Measurements from ENCODE around the gene PRKAG3.

Gene PRKAG3

GRCh38 chr2:218831378-218831990 lies at the start of gene PRKAG3:
Gene PRKAG3, minus strand, starts transcription at chr2:218831803.
- no peak for DNase-seq
- in situ Hi-C loops (cut with MboI; ENCODE audit: low pct_unique_long_range_greater_than_20kb, low sequenced_read_pairs), result no loop called here

DNA sequence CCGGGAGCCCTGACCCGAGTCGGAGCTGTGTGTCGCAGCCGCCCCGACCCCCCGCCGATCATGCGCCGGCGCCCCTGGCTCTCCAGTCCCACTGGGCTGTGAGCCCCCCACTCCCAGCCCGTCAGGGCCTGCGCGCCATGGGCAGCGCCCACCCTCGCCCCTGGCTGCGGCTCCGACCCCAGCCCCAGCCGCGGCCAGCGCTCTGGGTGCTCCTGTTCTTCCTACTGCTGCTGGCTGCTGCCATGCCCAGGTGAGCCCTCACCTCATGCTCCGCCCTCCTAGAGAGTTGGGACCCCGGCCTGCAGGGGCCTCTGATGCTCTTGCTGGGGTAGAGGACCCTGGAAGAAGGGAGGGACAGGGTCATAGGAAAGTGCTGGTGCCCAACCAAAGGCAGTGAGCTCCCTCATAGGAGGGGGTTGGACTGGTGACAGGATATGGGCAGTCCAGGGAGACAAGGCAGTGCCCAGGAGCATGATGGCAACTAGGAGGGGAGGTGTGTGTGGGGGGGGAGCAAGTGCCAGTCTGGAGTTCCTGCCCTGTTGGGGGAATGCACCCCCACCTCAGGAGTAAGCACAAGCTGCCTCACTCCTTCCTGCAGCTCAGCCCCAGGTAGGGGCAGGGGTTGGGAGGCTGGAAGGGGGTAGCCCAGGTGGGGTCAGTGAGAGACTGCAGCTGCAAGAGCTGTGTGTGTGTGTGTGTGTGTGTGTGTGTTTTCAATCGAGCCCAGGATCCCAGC lies 49.4 kb upstream of the PRKAG3 start:
- no peak for DNase-seq
- in situ Hi-C loops (cut with MboI; ENCODE audit: low pct_unique_long_range_greater_than_20kb, low sequenced_read_pairs), result no loop called here

DNA sequence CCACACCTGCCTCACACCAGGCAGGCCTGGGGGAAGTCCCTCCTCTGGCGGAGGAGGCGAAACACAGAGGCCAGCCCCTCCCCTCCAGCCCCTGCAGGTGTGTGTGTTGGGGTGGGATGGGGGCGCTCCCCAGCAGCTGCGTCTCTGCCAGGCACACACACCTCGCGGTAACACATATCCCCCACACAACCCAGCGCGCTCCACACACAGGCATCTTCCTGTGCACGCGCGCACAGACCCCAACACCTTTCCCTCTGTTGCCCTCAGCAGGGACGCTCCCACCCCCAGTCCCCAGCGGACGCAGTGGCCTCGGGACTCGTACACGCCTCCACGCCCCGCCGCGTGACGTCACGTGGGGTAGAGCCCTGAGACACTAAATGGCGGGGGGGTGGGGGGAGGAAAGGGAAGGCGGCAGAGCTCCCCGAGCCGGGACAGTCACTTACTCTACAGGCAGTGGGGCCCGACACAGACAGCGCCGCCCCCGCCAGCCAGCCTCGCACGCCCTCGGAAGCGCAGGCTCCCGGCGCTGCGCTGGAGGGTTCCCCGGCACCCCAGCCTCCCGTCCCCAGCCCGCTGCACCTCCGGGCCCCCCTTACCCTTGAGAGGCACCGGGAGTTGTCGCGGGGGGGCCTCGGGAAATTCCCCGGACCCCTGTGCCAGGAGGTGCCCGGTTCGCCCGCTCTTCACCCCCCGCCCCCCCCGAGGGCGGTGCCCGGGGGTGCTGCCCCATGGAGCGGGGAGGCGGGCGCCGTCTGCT lies 48.7 kb upstream of the PRKAG3 start, which contains the start of gene WNT10A:
TSS of gene WNT10A (plus strand) at position 751 of the 757 bp plus-strand sequence. CDS start 144 bp downstream, outside the sequence.
- no peak for DNase-seq

GRCh38 chr2:218879776-218880101 lies 48.1 kb upstream of the PRKAG3 start:
- in situ Hi-C loops (cut with MboI; ENCODE audit: low pct_unique_long_range_greater_than_20kb, low sequenced_read_pairs), result no loop called here

More for the DNA sequence above, 48.7 kb upstream of the PRKAG3 start, which contains the start of gene WNT10A:
- in situ Hi-C loops (cut with MboI; ENCODE audit: low pct_unique_long_range_greater_than_20kb, low sequenced_read_pairs), result no loop called here

DNA sequence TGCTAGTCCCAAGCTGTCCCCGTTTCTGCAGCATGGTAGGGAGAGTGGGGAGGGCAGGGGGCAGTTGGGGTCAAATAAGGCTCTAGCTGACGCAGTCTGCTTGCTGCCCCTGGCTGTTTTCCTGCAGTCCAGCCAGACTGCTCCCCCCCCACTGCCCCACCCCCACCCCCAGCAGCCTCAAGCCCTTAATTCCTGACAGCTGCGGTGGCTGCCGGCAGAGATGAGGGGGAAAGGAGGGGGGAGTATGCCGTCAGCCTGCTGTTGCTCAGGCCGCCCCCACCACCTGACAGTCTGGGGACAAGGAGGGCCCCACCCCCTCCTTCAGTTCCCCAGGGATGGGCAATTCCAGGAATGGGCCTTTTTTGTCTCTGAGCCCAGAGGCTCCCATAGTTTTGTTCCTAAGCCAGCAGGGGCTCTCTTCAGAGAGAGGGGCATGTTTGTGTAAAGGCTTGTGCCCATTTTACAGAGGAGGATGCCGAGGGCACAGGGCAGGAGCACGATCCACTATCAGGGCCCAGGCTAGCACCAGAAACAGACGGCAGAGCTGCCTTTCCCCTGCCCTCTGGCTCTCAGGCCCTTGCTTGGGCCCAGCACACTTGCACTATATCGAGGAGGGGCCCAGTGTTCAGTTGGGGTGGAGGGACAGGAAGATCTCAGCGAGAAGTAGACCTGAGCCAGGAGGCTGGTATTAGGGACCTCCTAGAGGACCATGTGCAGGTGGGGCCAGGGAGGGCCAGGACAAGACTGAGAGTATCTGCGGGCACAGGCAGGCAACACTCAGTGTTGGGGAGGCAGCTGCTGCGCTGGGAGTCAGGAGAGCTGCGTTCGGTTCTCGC lies 47.5 kb upstream of the PRKAG3 start:
- in situ Hi-C loops (cut with MboI; ENCODE audit: low pct_unique_long_range_greater_than_20kb, low sequenced_read_pairs), result no loop called here

More at GRCh38 chr2:218879776-218880101, 48.1 kb upstream of the PRKAG3 start:
- no peak for DNase-seq

GRCh38 chr2:218878486-218878885 lies 46.9 kb upstream of the PRKAG3 start:
- DNase-seq, result no peak
- in situ Hi-C loops (cut with MboI; ENCODE audit: low pct_unique_long_range_greater_than_20kb, low sequenced_read_pairs), result no loop called here

More for the DNA sequence above, 47.5 kb upstream of the PRKAG3 start:
- no peak for DNase-seq

DNA sequence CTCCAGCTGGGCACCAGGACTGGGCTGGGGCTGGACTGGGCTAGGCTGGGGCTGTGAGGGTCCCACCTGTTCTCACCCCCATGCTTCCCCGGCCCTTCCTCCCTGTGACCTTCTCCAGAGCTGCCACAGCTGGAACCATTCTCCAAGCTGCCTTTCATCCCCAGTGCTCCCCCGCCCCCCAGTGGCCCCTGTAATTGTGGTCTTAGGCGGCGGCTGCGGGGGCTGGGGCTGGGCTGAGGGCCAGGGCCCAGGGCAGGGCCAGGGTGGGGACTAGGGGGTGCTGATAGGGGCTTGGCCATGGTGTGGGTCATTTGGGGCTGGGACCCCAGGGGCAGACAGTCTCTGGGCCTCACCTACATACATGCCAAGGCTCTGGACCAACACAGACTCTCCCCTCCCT lies 46.3 kb upstream of the PRKAG3 start:
- in situ Hi-C loops (cut with MboI; ENCODE audit: low pct_unique_long_range_greater_than_20kb, low sequenced_read_pairs), result no loop called here
- DNase-seq, result no peak

GRCh38 chr2:218877331-218877730 lies 45.7 kb upstream of the PRKAG3 start:
- in situ Hi-C loops (cut with MboI; ENCODE audit: low pct_unique_long_range_greater_than_20kb, low sequenced_read_pairs), result no loop called here
- no peak for DNase-seq

- in situ Hi-C loops (cut with MboI; ENCODE audit: low pct_unique_long_range_greater_than_20kb, low sequenced_read_pairs), result no loop called here
- DNase-seq, result peak; percentile 92
Observed at GRCh38 chr2:218876562-218877219, 45.1 kb upstream of the PRKAG3 start.

- no peak for DNase-seq
- in situ Hi-C loops (cut with MboI; ENCODE audit: low pct_unique_long_range_greater_than_20kb, low sequenced_read_pairs), result no loop called here
Observed at GRCh38 chr2:218875692-218876246, 44.2 kb upstream of the PRKAG3 start.

DNA sequence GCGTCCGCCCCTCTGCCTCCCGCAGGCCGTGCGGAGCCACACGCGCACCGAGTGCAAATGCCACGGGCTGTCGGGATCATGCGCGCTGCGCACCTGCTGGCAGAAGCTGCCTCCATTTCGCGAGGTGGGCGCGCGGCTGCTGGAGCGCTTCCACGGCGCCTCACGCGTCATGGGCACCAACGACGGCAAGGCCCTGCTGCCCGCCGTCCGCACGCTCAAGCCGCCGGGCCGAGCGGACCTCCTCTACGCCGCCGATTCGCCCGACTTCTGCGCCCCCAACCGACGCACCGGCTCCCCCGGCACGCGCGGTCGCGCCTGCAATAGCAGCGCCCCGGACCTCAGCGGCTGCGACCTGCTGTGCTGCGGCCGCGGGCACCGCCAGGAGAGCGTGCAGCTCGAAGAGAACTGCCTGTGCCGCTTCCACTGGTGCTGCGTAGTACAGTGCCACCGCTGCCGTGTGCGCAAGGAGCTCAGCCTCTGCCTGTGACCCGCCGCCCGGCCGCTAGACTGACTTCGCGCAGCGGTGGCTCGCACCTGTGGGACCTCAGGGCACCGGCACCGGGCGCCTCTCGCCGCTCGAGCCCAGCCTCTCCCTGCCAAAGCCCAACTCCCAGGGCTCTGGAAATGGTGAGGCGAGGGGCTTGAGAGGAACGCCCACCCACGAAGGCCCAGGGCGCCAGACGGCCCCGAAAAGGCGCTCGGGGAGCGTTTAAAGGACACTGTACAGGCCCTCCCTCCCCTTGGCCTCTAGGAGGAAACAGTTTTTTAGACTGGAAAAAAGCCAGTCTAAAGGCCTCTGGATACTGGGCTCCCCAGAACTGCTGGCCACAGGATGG lies 42.0 kb upstream of the PRKAG3 start:
- no peak for DNase-seq
- in situ Hi-C loops (cut with MboI; ENCODE audit: low pct_unique_long_range_greater_than_20kb, low sequenced_read_pairs), result no loop called here

GRCh38 chr2:218872645-218873358 lies 41.2 kb upstream of the PRKAG3 start:
- in situ Hi-C loops (cut with MboI; ENCODE audit: low pct_unique_long_range_greater_than_20kb, low sequenced_read_pairs), result no loop called here
- DNase-seq, result no peak

- in situ Hi-C loops (cut with MboI; ENCODE audit: low pct_unique_long_range_greater_than_20kb, low sequenced_read_pairs), result no loop called here
- DNase-seq, result no peak
Observed at GRCh38 chr2:218871345-218872302, 40.0 kb upstream of the PRKAG3 start.

- in situ Hi-C loops (cut with MboI; ENCODE audit: low pct_unique_long_range_greater_than_20kb, low sequenced_read_pairs), result no loop called here
- no peak for DNase-seq
Observed at GRCh38 chr2:218870984-218871344, 39.4 kb upstream of the PRKAG3 start.

DNA sequence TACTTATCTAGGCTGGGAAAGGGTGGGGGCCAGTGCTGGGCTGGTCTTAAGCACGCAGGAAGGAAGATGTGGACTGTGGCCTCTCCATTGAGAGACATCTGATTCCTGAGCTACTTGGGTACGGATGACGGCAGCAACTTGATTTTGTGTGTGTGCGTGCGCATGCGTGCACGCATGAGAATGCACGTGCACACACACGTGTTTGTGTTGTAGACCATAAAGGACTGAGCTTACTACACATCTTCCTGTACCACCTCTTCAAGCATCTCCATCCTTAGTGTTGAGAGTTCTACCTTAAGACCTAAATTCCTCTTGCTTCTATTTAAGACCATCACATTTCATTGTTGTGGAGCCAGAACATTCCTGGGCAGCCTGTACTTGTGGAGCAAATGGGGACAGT lies 37.5 kb upstream of the PRKAG3 start:
- in situ Hi-C loops (cut with MboI; ENCODE audit: low pct_unique_long_range_greater_than_20kb, low sequenced_read_pairs), result no loop called here

GRCh38 chr2:218867900-218868299 lies 36.3 kb upstream of the PRKAG3 start:
- in situ Hi-C loops (cut with MboI; ENCODE audit: low pct_unique_long_range_greater_than_20kb, low sequenced_read_pairs), result no loop called here
- DNase-seq, result no peak

More for the DNA sequence above, 37.5 kb upstream of the PRKAG3 start:
- DNase-seq, result no peak
